Fibroblast of pulmonary artery (primary cell): ENCODE data around the gene CYBA.

ENCODE experiments used
- DNase-seq: peaks from one replicate; pipeline ENCODE4 v3.0.0-alpha.2; 2010; ENCODE audit warnings: low read depth
- H3K4me3 ChIP-seq: replicated peaks from 2 replicates; pipeline ENCODE4 v1.5.1; 2011; ENCODE audit warnings: low read depth, mild to moderate bottlenecking, control low read depth, low read length, moderate library complexity
- TF ChIP-seq, protein P1 (sequence below): IDR thresholded peaks from 2 replicates; pipeline ENCODE4 v1.5.1; 2011; ENCODE audit warnings: mild to moderate bottlenecking, control low read depth, low read length, inconsistent platforms; ENCODE audit errors: missing control alignments

The CYBA gene

DNA sequence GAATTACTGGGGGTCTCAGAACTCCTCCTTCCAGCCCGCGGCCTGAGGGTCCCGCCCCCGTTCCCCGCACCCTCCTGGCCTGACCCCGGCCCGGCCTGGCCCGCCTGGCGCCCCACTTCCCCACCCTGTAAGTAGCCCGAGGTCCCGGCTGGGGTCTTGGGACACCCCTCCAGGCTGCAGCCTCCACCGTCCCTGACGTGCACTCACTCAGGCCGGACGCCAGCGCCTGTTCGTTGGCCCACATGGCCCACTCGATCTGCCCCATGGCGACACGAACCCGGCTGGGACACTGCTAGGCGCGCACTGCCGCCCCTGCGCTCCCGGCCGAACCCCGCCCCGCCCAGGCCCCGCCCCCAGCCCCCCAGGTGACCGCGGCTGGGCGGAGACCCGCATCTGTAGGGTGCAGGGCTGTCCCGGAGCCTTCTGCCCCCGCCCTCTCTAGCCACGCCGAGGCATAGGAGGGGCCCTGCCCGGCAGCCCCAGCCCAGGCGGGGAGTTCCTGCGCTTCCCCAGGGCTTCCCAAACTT, at the start of gene CYBA:
Gene CYBA, minus strand, starts transcription at position 305 of the 527 bp plus-strand sequence. Its CDS starts 40 bp downstream, at position 265.
- TF ChIP-seq, protein P1, sequence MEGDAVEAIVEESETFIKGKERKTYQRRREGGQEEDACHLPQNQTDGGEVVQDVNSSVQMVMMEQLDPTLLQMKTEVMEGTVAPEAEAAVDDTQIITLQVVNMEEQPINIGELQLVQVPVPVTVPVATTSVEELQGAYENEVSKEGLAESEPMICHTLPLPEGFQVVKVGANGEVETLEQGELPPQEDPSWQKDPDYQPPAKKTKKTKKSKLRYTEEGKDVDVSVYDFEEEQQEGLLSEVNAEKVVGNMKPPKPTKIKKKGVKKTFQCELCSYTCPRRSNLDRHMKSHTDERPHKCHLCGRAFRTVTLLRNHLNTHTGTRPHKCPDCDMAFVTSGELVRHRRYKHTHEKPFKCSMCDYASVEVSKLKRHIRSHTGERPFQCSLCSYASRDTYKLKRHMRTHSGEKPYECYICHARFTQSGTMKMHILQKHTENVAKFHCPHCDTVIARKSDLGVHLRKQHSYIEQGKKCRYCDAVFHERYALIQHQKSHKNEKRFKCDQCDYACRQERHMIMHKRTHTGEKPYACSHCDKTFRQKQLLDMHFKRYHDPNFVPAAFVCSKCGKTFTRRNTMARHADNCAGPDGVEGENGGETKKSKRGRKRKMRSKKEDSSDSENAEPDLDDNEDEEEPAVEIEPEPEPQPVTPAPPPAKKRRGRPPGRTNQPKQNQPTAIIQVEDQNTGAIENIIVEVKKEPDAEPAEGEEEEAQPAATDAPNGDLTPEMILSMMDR, result no peak
- peak within 1 kb of the TSS; percentile 67 for H3K4me3 ChIP-seq
- peak; percentile 41 for DNase-seq

DNA sequence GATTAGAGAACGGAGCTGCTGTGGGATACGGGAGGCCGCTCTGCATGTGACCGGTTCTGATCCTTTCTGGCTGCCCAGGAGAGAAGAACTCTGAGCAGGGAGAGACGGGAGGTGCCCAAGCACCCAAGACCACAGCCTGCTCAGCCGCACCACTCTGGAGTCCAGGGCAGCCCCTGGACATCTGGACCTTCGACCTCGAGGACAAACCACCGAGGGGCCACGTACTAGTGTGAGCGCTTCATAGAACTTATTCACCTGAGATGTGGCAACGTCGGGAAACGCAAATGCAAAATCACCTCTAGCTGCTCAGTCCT, 49.4 kb upstream of the CYBA start:
- H3K4me3 ChIP-seq, result no peak overlapping the region
- no peak for DNase-seq
- TF ChIP-seq, protein P1, result no peak

DNA sequence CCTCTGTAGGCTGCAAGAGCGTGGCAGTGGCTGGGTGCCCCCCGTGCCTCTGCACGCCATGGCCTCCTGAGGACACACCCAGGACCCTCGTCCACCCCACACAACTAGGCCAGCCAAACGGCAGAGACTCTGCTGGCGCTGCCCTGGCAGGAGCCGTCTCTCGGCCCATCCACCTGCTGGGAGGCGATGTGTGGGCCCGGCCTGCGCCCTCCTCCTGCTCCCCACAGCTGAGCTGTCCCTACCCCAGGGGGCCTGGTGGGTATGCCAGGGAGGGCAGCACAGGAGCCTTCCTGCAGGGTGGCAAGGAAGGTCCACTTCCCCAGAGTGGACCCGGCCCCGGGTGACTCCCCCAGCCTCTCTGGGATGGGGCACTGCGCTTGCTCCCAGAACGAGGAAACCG, 48.3 kb upstream of the CYBA start:
- no peak overlapping the region for H3K4me3 ChIP-seq
- DNase-seq, result no peak
- TF ChIP-seq, protein P1, result no peak

DNA sequence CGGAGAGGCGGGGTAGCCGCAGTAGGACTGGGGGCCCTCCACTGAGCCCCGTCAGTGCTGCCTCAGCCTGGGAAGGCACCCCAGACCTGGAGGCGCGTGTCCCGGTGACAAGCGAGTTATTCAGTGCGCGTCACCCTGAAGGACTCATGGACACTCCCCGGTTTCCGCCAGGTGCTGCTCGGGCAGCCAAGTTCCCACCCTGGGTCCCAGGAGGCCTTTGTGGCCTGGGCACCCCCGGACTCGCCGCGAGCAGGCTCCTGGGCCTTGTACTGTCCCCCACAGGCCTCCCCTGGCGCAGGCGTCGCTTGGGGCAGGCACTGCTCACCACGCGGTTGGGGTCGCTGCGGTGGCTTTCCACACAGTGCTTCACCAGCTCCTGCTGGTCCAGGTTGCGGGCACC, 47.8 kb upstream of the CYBA start:
- DNase-seq, result no peak
- H3K4me3 ChIP-seq, result no peak overlapping the region
- TF ChIP-seq, protein P1, result no peak

DNA sequence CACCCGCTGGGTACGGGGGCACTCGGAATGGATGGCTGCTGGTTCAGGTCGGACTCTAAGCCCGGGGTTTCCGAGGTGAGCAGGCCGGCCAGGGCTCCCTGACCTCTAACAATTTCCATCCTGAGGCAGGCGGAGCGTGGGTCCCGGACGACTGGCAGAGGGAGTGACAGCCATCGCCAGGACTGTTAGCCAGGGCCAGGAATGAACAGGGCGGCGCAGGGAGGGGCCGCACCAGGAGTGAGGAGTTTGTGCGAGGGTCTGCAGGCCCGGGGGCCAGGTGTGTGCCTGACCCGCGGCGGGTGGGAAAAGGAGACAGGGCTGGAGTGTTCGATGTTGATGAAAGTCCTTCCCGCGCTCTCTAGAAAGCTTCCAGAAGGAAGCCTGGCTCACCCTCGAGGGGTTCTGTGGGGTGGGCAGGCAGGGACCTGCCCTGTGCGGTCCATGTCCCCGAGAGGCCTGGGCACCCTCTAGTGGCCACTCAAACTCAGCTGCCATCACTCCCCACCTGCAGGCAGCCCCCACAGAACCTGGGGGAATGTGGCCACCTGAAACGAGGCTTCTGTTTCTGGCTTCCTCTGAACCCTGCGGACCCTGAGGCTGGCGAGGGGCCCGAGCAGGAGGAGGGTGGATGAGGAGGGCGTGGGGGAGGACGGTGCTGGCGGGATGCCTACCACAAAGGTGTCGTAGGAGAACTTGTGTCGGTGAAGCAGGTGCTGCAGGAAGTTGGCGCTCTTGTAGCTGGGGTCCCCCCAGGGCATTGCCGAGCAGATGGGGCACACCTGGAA, 47.2 kb upstream of the CYBA start:
- DNase-seq, result no peak
- TF ChIP-seq, protein P1, result peak; percentile 22

DNA sequence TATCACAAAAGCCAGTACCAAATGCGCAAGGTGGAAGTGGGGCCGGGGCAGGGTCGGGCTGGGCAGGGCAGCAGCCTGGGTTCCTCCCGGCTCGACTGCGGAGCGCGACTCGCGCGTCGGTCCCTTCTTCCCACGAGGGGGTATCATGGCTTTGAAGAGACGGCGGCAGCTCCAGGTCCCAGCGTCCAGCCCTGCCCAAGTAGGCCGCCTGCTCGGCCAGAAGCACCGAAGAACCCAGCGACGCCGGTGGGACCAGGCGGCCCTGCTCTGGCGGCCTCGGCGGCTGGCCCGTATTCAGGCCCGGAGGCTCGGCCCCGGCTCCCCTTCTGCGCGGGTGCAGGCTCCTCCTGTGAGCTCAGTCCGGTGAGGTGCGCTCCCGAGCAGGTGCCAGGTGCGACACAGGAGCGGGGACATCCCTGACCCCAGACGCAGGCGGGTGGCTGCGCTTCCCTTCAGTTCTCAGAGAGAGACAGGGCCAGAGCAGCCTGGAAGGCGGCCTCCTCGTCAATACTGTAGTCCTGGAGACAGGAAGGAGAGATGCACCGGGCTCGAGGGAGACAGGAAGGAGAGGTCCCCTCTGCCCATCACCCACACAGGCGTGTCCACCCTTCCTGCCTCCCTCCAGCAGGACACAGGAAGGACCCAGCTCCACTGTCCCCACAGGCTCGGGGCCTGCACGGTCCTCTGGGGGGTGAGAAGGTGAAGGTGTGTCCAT, 46.4 kb upstream of the CYBA start:
- TF ChIP-seq, protein P1, result no peak
- no peak overlapping the region for H3K4me3 ChIP-seq

More for the DNA sequence above, 47.2 kb upstream of the CYBA start:
- no peak overlapping the region for H3K4me3 ChIP-seq

DNA sequence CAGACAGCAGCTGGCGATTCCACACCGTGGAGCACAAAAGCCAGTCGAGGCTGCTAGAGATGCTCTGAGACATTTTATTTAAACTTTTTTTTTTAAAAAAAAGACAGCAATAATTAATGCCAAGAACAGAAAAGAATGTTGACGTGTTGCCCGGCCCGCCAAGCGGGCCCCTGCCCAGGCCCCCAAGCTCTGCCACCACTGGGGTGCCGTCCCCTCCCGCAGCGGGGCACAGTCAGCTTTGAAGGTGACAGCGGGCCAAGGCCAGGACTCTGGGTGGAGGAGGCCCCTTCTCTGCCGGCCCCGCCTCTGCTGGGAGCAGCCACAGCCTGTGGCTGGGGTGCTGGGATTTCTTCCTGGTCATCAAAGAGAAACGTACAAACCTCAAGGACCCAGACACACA, 45.6 kb upstream of the CYBA start:
- H3K4me3 ChIP-seq, result no peak overlapping the region
- TF ChIP-seq, protein P1, result no peak
- DNase-seq, result no peak

More for the DNA sequence above, 46.4 kb upstream of the CYBA start:
- DNase-seq, result no peak
